GM12873 (cell line): ENCODE data around the gene MALSU1.

ENCODE experiments used
- TF ChIP-seq, protein P1 (sequence below): IDR thresholded peaks from 2 replicates; pipeline ENCODE4 v1.5.1; 2012; ENCODE audit warnings: low read depth, mild to moderate bottlenecking, moderate library complexity, low read length, control low read depth; ENCODE audit not compliant: insufficient read depth; ENCODE audit errors: missing control alignments

Gene MALSU1

DNA sequence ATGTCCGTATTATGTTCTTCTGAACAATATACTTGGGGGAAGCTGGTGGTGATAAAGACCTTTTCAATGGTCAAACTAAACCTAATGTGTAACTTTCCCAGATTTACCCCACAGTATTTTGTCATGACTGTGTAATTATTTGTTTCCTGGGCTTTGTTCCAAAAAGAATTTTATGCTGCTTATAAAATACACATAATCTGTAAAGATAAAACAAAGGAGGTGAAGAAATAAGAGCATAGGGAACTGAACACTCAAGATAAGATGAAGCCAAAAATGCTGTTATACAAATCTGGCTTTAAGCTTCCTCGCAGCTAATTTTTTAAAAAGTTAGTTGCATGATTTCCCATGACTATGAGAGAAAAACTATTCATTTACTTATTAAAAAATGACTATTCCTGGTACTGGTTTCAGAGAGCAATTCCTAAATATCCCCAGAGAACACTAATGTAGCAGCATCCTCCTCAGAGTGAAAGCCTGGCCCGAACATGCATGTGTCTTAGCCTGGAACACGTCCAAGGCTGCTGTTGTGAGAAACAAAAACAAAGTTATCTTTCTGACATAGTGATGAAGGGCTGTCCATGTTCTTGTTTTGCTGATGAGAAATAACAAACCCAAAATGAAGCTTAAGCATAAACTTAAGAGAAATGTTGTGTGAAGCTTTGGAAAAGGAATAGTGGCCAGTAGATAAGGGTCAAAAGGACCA lies 33.9 kb downstream of the MALSU1 start:
- TF ChIP-seq, protein P1, sequence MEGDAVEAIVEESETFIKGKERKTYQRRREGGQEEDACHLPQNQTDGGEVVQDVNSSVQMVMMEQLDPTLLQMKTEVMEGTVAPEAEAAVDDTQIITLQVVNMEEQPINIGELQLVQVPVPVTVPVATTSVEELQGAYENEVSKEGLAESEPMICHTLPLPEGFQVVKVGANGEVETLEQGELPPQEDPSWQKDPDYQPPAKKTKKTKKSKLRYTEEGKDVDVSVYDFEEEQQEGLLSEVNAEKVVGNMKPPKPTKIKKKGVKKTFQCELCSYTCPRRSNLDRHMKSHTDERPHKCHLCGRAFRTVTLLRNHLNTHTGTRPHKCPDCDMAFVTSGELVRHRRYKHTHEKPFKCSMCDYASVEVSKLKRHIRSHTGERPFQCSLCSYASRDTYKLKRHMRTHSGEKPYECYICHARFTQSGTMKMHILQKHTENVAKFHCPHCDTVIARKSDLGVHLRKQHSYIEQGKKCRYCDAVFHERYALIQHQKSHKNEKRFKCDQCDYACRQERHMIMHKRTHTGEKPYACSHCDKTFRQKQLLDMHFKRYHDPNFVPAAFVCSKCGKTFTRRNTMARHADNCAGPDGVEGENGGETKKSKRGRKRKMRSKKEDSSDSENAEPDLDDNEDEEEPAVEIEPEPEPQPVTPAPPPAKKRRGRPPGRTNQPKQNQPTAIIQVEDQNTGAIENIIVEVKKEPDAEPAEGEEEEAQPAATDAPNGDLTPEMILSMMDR, result no peak

DNA sequence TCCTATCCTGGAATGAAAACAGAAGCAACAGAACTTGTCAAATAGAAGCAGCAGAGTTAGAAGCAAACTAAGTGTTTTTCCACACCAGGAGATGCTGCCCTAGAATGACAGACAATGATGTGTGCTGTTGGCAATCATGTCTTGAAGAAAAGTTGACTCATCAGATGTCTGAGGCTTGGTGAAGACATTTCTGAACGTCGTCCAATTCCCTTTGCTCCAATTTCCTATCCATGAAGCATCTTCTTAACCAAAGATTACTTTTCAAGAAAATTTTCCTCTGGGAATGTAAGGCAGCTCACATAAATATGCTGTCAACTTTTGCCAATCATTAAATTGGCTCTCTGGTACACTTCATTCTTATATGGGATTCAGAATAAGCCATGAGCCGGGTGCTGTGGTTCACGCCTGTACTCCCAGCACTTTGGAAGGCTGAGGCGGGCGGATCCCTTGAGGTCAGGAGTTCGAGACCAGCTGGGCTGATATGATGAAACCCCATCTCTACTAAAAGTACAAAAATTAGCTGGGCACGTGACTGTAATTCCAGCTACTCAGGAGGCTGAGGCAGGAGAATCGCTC lies 34.6 kb downstream of the MALSU1 start:
- TF ChIP-seq, protein P1, result no peak

DNA sequence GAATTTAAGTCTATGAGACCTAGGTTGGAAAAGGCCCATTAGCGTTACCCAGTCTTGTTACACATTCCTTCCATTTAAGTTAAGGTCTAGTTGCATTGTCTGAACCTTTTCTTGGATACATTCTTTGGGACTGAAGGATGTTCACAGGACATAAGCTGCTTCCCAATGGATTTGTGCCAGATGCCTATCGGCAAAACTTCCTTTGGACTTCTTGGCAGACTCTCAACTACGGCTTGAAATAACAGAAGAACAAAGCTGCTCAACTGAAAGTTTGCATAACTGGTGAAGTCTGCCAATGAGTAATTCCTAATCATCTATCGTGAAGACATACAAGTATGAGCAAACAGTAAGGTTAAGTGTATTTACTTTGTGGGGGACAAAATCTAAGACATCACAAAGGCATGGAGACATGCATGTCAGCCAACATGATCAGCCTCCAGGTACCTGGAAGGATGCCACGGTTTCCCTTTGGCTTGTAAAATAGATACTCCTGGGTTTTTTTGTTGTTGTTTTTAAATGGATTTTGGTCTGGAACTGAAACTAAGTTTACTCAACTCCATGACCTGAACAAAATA lies 35.4 kb downstream of the MALSU1 start:
- TF ChIP-seq, protein P1, result no peak

DNA sequence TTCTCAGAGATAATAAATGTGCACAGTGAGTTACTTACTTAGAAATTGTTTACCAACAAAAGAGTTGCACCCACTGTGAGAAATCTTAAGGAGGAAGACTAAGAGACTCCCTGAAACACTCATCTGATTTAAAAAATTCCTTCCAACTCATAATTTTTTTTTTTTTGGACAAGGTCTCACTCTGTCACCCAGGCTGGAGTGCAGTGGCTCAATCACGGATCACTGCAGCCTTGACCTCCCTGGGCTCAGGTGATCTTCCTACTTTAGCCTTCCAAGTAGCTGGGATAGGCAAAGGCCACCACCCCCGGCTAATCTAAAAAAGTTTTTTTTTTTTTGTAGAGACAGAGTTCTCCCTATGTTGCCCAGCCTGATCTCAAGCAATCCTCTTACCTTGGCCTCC lies 36.0 kb downstream of the MALSU1 start:
- TF ChIP-seq, protein P1, result no peak

DNA sequence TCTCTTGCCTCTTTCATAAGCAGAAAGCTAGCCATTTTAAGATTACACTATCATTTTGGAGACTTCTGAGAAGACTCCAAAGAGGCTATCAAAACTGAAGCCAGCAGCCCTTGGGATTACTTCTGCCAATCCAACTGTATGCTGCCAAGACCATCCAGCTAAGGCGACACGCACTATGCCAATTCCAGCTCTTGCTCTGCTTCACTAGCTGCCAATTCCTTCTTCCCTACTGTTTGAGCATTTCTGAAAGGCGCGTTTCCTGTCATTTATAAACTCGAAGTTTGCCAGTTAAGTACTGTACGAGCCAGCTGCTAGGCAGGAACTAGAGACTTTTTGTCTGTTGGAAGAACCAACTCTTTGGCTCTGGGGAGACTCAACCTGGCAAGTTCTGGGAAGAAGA lies 36.5 kb downstream of the MALSU1 start:
- TF ChIP-seq, protein P1, result no peak

DNA sequence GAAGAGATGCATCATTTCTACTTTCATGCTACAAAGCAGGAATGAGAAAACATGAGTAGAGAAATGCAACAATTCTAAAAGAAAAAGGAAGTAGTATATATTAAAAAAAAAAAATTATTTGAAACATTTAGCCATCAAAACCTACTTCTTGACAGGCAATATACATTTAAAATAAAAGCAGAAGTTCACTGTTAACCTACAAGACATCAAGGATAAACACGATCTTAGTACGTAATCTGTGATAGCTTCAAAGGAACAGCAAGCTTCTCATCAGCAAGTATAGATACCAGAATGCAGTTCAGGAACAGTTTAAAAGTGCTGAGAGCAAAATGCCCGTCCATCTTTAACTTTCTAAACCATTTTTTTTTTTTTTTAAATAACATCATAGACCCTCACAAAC lies 36.9 kb downstream of the MALSU1 start:
- TF ChIP-seq, protein P1, result no peak

DNA sequence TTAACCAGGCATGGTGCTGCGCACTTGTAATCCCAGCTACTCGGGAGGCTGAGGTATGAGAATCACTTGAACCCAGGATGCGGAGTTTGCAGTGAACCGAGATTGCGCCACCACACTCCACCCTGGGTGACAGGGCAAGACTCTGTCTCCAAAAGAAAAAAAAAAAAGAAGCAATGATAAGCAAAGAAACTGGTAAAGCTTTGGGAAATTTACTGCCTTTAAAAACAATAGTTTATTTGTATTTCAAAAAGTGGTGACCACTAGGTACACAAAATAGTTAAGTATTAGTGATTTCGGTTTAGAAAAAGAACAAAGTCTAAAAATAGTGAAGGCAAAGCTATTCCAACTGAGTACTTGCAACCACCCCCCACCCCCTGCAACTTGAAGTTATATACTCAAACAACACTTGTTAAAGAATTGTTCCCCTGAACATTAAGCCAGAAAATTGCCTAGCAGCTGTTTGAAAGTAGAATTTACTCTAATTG lies 37.7 kb downstream of the MALSU1 start:
- TF ChIP-seq, protein P1, result no peak
